Omental fat pad (tissue), 4 donors: ENCODE data around the gene WFDC12. TPM values are rescaled to one million over a fixed set of nuclear protein-coding genes. Genes with fewer than 3 reads are reported as not detected.
A peak's percentile ranks its signal among the peaks of the same experiment; 100 is the strongest.

Experiments used
- ATAC-seq: fragments of 150-250 bp; one replicate; pipeline ENCODE4 v1.9.1; 2016; ENCODE audit warnings: mild to moderate bottlenecking, moderate library complexity; ENCODE audit not compliant: low FRiP score
- DNase-seq: peaks from one replicate; pipeline ENCODE4 v3.0.0-alpha.2; 2019; ENCODE audit warnings: low spot score
- CTCF ChIP-seq, 3 donors: fragments of 450-650 bp; IDR thresholded peaks; one replicate each; pipeline ENCODE4 v1.5.1; 2016 to 2017; ENCODE audit warnings: antibody characterized with exemption in 3 of 3, mild to moderate bottlenecking in 3 of 3, moderate library complexity in 2 of 3
- total RNA-seq, 4 donors: library from RNA; depleted of rRNA; stranded (reverse); fragments of >200 nt; gene quantifications; one replicate each; pipeline ENCODE4 v1.1.0, GENCODE V29; 2016

Gene WFDC12
- total RNA-seq, 4 donors from 2014 or later = not detected

- DNase-seq = peak; percentile 35
- no peak for ATAC-seq
- peak in 1 of 3 donors; percentile 16 for TF ChIP-seq CTCF (IDR thresholded peaks at IDR 0.05)
These were observed 14.5 kb upstream of the WFDC12 start for GRCh38 chr20:45138561-45139300.

GRCh38 chr20:45136911-45137310 lies 12.6 kb upstream of the WFDC12 start:
- DNase-seq (no peak), ATAC-seq (no peak)
- TF ChIP-seq CTCF (IDR thresholded peaks at IDR 0.05) = no peak

GRCh38 chr20:45128099-45128498 lies 3.8 kb upstream of the WFDC12 start:
- no peak for DNase-seq
- no peak for TF ChIP-seq CTCF (IDR thresholded peaks at IDR 0.05)
- peak; percentile 95 for ATAC-seq

DNA sequence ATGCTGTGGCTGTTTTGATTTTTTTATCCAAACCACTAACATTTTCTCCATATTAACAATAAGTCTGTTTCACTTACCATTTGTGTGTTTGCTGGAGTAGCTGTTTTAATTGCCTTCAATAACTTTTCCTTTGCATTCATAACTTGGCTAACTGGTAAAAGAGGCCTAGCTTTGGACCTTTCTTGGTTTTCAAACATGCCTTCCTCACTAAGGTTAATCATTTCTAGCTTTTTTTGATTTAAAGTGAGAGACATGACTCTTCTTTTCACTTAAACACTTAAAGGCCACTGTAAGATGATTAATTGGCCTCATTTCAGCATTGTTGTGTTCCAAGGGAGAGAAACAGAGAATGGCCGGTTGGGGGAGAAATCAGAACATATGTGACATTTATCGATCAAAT lies 2.9 kb downstream of the WFDC12 start:
- no peak for TF ChIP-seq CTCF (IDR thresholded peaks at IDR 0.05)
- ATAC-seq (no peak), DNase-seq (no peak)

- DNase-seq (no peak), ATAC-seq (no peak)
These were observed 4.6 kb downstream of the WFDC12 start for GRCh38 chr20:45119556-45120266.

DNA sequence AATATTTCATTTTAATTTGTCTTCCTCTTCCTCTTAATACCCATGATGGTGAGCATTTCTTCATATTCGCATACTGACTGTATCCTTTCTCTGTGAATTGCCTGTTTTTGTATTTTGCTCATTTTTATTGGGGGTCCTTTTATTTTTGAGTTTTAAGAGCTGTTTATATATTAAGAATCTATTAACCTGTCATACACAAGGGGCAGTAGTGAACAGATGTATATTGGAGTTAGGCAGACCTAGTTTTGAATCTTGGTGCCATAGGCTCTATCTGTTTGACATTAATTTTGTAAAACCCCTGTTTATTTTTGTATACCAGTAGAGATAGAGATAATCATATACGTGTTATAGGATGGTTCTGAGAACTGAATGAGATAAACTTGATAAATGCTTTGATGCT lies 6.2 kb downstream of the WFDC12 start:
- no peak for TF ChIP-seq CTCF (IDR thresholded peaks at IDR 0.05)
- ATAC-seq (no peak), DNase-seq (no peak)

More at GRCh38 chr20:45119556-45120266, 4.6 kb downstream of the WFDC12 start:
- no peak for TF ChIP-seq CTCF (IDR thresholded peaks at IDR 0.05)

- DNase-seq = no peak
- no peak for ATAC-seq
- no peak for TF ChIP-seq CTCF (IDR thresholded peaks at IDR 0.05)
These were observed 6.7 kb downstream of the WFDC12 start for GRCh38 chr20:45117581-45117980.
